ENCODE data around the gene SHC4. TPM values are rescaled to one million over a fixed set of nuclear protein-coding genes. Genes with fewer than 3 reads are reported as not detected.

The SHC4 gene
- total RNA-seq, 1 donor, result 0.72 TPM

DNA sequence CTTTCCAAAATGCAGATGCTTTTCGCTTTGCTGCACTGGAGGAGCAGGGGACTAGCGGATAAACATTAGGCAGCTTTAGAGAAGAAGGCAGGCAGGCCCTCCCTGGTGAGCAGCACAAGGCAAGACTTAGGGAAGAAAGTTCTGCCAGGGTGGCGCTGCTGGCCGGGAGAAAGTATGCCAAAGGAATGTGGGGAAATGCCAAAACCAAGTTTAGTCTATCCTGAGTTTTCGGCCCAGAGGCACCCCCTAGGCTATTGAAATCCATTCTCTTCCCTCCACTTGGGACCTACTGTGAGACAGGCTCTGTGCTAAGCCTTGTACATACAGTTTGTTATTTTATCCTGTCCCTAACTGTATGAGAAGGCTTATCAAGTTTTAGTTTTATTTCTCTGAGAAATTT lies 9.2 kb downstream of the SHC4 start:
- H3K9me3 ChIP-seq (ENCODE audit: low read depth, low read length), result no peaks in the 10 kb centered on the region
- H3K27me3 ChIP-seq (ENCODE audit: insufficient read depth, low read length), result no peaks in the 10 kb centered on the region
- no peaks in the 10 kb centered on the region for H3K36me3 ChIP-seq (ENCODE audit: insufficient read depth, low read length)
- TF ChIP-seq, protein P1, sequence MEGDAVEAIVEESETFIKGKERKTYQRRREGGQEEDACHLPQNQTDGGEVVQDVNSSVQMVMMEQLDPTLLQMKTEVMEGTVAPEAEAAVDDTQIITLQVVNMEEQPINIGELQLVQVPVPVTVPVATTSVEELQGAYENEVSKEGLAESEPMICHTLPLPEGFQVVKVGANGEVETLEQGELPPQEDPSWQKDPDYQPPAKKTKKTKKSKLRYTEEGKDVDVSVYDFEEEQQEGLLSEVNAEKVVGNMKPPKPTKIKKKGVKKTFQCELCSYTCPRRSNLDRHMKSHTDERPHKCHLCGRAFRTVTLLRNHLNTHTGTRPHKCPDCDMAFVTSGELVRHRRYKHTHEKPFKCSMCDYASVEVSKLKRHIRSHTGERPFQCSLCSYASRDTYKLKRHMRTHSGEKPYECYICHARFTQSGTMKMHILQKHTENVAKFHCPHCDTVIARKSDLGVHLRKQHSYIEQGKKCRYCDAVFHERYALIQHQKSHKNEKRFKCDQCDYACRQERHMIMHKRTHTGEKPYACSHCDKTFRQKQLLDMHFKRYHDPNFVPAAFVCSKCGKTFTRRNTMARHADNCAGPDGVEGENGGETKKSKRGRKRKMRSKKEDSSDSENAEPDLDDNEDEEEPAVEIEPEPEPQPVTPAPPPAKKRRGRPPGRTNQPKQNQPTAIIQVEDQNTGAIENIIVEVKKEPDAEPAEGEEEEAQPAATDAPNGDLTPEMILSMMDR (IDR thresholded peaks at IDR 0.05; ENCODE audit: extremely low read depth, low read depth, low read length), result peak; percentile 33
- no peak overlapping the region for H3K4me3 ChIP-seq (ENCODE audit: insufficient read depth, low read length)
- H3K27ac ChIP-seq (ENCODE audit: low read depth, low read length), result no peak overlapping the region
- peaks cover 10% of the 10 kb centered on the region for H3K4me1 ChIP-seq (ENCODE audit: insufficient read depth, low read length)
- no peaks in the 10 kb centered on the region for H4K20me1 ChIP-seq (ENCODE audit: insufficient read depth, low read length)
- H3K4me2 ChIP-seq (ENCODE audit: insufficient read depth, low read length), result peak overlapping the region; percentile 5
- H2AFZ ChIP-seq (ENCODE audit: low read length), result peak overlapping the region; percentile 28
- peak; percentile 74 for DNase-seq (ENCODE audit: insufficient read length, low spot score, missing footprints)
- H3K79me2 ChIP-seq (ENCODE audit: insufficient read depth, low read length), result no peaks in the 10 kb centered on the region

DNA sequence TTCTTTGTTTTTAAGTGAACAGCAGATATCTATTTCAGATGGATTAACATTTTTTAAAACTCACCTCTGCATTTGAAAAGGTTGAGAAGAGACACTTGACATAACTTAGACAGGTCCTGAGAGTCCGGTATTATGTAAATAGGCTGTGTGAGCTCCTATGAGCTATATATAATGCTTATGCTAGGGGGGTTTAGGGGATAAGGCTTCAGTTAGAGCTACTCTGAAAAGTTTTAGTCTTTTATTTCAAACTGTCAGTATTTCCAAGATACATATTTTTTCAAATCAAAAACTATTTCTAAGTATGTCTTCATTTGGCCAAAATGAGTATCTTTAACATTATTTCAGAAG lies 16.9 kb downstream of the SHC4 start:
- Histone ChIP-seq H3K4me1 (ENCODE audit: insufficient read depth, low read length) (peaks cover 11% of the 10 kb centered on the region), H3K4me3 (ENCODE audit: insufficient read depth, low read length) (no peak overlapping the region), H2AFZ (ENCODE audit: low read length) (no peak overlapping the region), H3K79me2 (ENCODE audit: insufficient read depth, low read length) (no peaks in the 10 kb centered on the region), H3K36me3 (ENCODE audit: insufficient read depth, low read length) (no peaks in the 10 kb centered on the region), H3K27ac (ENCODE audit: low read depth, low read length) (no peak overlapping the region), H3K27me3 (ENCODE audit: insufficient read depth, low read length) (no peaks in the 10 kb centered on the region), H3K4me2 (ENCODE audit: insufficient read depth, low read length) (no peak overlapping the region), H4K20me1 (ENCODE audit: insufficient read depth, low read length) (no peaks in the 10 kb centered on the region), H3K9me3 (ENCODE audit: low read depth, low read length) (no peaks in the 10 kb centered on the region)
- DNase-seq (ENCODE audit: insufficient read length, low spot score, missing footprints), result no peak
- TF ChIP-seq, protein P1 (IDR thresholded peaks at IDR 0.05; ENCODE audit: extremely low read depth, low read depth, low read length), result no peak

DNA sequence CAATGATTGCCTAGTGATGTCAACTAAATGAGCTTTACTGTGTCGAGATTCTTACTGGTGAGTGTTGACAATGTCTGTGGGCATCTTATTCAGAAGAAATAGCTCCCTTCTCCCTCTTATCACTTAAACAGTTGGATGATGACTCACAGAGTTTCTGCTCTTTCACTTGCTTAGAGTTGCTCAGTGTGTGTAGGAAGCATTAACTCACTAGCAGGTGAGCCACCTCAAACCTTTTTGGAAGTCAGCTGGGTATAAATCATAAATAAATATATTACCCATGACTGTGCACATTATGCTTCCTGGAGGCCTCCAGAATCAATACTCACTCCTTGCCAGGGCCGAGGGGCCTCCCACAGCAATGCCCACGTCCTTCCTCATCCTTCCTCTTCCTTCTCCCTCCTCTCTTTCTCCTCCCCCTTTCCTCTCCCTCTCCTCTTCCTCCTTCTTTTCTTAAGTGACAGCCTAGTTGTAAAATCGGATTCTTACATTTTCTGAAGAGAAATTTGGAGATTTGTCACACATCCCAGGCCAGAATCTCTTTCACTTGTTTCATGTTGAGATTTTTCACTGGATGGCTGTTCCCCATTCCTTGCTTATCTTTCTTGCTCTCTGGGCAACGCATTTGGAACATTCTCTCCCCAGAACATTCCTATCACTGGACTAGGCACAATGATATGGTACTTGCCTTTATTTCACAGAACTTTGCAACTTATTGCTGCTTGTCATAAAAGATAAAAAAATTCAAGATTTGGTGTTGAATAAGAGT lies 17.5 kb downstream of the SHC4 start:
- Histone ChIP-seq H3K4me3 (ENCODE audit: insufficient read depth, low read length) (no peak overlapping the region), H3K27ac (ENCODE audit: low read depth, low read length) (peak overlapping the region; percentile 24), H2AFZ (ENCODE audit: low read length) (peak overlapping the region; percentile 11), H3K36me3 (ENCODE audit: insufficient read depth, low read length) (no peaks in the 10 kb centered on the region), H3K27me3 (ENCODE audit: insufficient read depth, low read length) (no peaks in the 10 kb centered on the region), H3K4me1 (ENCODE audit: insufficient read depth, low read length) (peaks cover 12% of the 10 kb centered on the region), H3K4me2 (ENCODE audit: insufficient read depth, low read length) (peak overlapping the region; percentile 9), H3K9me3 (ENCODE audit: low read depth, low read length) (no peaks in the 10 kb centered on the region), H4K20me1 (ENCODE audit: insufficient read depth, low read length) (no peaks in the 10 kb centered on the region), H3K79me2 (ENCODE audit: insufficient read depth, low read length) (no peaks in the 10 kb centered on the region)
- TF ChIP-seq, protein P1 (IDR thresholded peaks at IDR 0.05; ENCODE audit: extremely low read depth, low read depth, low read length), result no peak
- DNase-seq (ENCODE audit: insufficient read length, low spot score, missing footprints), result no peak

DNA sequence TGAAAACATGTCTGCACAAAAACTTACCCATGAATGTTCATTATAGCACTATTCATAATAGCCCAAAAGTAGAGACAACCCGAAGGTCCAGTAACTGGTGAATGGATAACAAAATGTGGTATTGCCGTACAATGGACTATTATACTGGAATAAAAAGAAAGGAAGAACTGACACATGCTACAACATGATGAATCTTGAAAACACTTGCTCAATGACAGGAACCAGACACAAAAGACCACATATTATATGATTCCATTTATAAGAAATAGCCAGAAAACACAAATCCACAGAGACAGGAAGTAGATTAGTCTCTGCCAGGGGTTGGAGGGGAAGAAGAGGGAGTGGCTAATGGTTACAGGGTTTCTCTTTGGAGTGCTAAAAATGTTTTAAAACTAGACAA lies 18.3 kb downstream of the SHC4 start:
- Histone ChIP-seq H3K27ac (ENCODE audit: low read depth, low read length) (no peak overlapping the region), H3K9me3 (ENCODE audit: low read depth, low read length) (no peaks in the 10 kb centered on the region), H3K4me1 (ENCODE audit: insufficient read depth, low read length) (peaks cover 20% of the 10 kb centered on the region), H3K36me3 (ENCODE audit: insufficient read depth, low read length) (no peaks in the 10 kb centered on the region), H3K4me2 (ENCODE audit: insufficient read depth, low read length) (no peak overlapping the region), H3K27me3 (ENCODE audit: insufficient read depth, low read length) (no peaks in the 10 kb centered on the region), H3K79me2 (ENCODE audit: insufficient read depth, low read length) (no peaks in the 10 kb centered on the region), H3K4me3 (ENCODE audit: insufficient read depth, low read length) (no peak overlapping the region), H4K20me1 (ENCODE audit: insufficient read depth, low read length) (no peaks in the 10 kb centered on the region), H2AFZ (ENCODE audit: low read length) (no peak overlapping the region)
- DNase-seq (ENCODE audit: insufficient read length, low spot score, missing footprints), result no peak
- TF ChIP-seq, protein P1 (IDR thresholded peaks at IDR 0.05; ENCODE audit: extremely low read depth, low read depth, low read length), result no peak

Data from osteoblast (primary cell).